Esophagus muscularis mucosa (tissue), 4 donors: ENCODE measurements around the gene POLR3B. TPM values are rescaled to one million over a fixed set of nuclear protein-coding genes. Genes with fewer than 3 reads are reported as not detected.

Experiments used
- DNase-seq: peaks from one replicate; pipeline ENCODE4 v3.0.0-alpha.2; 2017; ENCODE audit errors: extremely low spot score
- H3K27ac ChIP-seq, 4 donors: fragments of 200-600 bp; sonication (generic); replicated peaks in 1 of 4; 1 replicate in 3 of 4; 2 replicates in 1 of 4; pipeline ENCODE4 v1.5.1; 2016 to 2019; ENCODE audit warnings: mild to moderate bottlenecking in 1 of 4
- H3K27me3 ChIP-seq, 4 donors: fragments of 200-600 bp; sonication (generic); one replicate each; pipeline versions ENCODE4 v1.5.1 to v1.6.0; 2016 to 2019
- H3K36me3 ChIP-seq, 4 donors: fragments of 200-600 bp; sonication (generic); one replicate each; pipeline ENCODE4 v1.5.1; 2016 to 2019
- H3K4me1 ChIP-seq, 4 donors: fragments of 200-600 bp; sonication (generic); one replicate each; pipeline ENCODE4 v1.5.1; 2016 to 2019
- H3K4me3 ChIP-seq, 4 donors: fragments of 200-600 bp; sonication (generic); 1 replicate in 2 of 4; 2 replicates in 2 of 4; pipeline ENCODE4 v1.5.1; 2016 to 2019; ENCODE audit warnings: mild to moderate bottlenecking in 4 of 4, moderate library complexity in 1 of 4
- H3K9me3 ChIP-seq, 4 donors: fragments of 200-600 bp; sonication (generic); 1 replicate in 3 of 4; 2 replicates in 1 of 4; pipeline ENCODE4 v1.5.1; 2016 to 2019
- EP300 ChIP-seq: sonication (generic); formaldehyde crosslinking; IDR thresholded peaks from one replicate; pipeline ENCODE4 v1.6.1; 2017; ENCODE audit warnings: antibody characterized with exemption
- POLR2A ChIP-seq: fragments of 450-650 bp; IDR thresholded peaks from one replicate; pipeline ENCODE4 v1.6.1; 2017; ENCODE audit warnings: antibody characterized with exemption, moderate library complexity, mild to moderate bottlenecking, low read depth
- POLR2AphosphoS5 ChIP-seq, 2 donors: sonication (generic); formaldehyde crosslinking; IDR thresholded peaks; one replicate each; pipeline ENCODE4 v1.6.1; 2017; ENCODE audit warnings: antibody characterized with exemption in 2 of 2
- WGBS: methylation state at CpG from one replicate; pipeline ENCODE4 v1.1.5; 2018; 5-methylcytosine and 5-hydroxymethylcytosine counted together
- intact Hi-C: fragments of 100-400 bp; cut with DNase I; formaldehyde crosslinking; loops from one replicate; pipeline ENCODE4 v1.15.1; 2023
- total RNA-seq, 4 donors: library from RNA; depleted of rRNA; stranded (reverse); fragments of >200 nt; gene quantifications; one replicate each; pipeline versions ENCODE4 v1.1.0 to v1.2.1, GENCODE V29; 2016
- TF ChIP-seq, protein P1 (sequence below), 3 experiments: fragments of 200-600 bp in 2 of 3; fragments of 450-650 bp in 1 of 3; sonication (generic) in 2 of 3; IDR thresholded peaks; one replicate each; pipeline ENCODE4 v1.5.1; 2017 to 2019; ENCODE audit warnings: antibody characterized with exemption in 3 of 3, mild to moderate bottlenecking in 2 of 3, moderate library complexity in 1 of 3

The POLR3B gene
- total RNA-seq, 4 donors from 2014 or later: 4.2 to 6.1 (median 5.3) TPM

DNA sequence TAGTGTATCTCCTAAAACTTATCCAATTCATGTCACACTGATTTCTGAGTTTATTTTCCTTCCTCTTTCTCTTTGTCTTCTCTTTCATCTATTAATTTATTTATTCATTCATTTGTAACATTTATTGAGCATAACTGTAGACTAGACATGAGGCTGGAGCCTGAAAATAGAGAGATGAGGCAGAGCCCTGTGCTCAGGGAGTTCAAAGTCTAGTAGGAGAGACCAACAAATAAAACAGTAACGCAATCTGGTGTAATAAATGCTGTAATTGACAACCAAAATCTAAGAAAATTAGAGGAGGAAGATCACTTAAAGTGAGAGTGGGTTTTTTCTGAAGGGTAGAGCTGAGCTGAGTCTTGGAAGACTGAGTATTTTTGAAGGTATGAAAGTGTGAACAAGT lies 87.5 kb downstream of the POLR3B start:
- intact Hi-C loops: no loop called here
- no peak for DNase-seq
- no peak overlapping the region for H3K4me3 ChIP-seq
- H3K27me3 ChIP-seq: no peaks in the 10 kb centered on the region
- WGBS: 0% methylated on average over 1 of the region's 1 CpG
- H3K4me1 ChIP-seq: no peaks in the 10 kb centered on the region
- TF ChIP-seq, protein P1, sequence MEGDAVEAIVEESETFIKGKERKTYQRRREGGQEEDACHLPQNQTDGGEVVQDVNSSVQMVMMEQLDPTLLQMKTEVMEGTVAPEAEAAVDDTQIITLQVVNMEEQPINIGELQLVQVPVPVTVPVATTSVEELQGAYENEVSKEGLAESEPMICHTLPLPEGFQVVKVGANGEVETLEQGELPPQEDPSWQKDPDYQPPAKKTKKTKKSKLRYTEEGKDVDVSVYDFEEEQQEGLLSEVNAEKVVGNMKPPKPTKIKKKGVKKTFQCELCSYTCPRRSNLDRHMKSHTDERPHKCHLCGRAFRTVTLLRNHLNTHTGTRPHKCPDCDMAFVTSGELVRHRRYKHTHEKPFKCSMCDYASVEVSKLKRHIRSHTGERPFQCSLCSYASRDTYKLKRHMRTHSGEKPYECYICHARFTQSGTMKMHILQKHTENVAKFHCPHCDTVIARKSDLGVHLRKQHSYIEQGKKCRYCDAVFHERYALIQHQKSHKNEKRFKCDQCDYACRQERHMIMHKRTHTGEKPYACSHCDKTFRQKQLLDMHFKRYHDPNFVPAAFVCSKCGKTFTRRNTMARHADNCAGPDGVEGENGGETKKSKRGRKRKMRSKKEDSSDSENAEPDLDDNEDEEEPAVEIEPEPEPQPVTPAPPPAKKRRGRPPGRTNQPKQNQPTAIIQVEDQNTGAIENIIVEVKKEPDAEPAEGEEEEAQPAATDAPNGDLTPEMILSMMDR (IDR thresholded peaks at IDR 0.05): no peak
- H3K9me3 ChIP-seq: no peaks in the 10 kb centered on the region
- no peak overlapping the region for H3K27ac ChIP-seq
- H3K36me3 ChIP-seq: peaks cover 0 to 43% (median 26%) of the 10 kb centered on the region in 4 donors

DNA sequence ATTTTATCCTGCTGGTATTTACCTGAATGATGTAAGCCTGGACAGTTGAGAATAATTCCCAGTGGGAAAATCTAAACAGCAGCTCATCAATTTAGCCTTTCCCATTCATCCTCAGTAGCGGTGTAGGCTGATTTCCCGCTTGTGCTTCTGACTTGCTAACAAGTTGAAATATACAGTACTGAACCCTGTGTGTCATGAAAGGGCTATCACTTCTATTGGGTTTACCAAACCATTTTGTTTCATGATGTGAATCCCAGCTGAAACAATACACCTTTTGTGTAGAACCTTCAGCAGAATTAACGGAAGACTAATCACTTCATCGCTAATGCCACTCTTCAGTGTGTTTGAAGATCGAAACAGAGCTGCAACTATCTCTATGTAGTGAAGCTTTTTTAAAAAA lies 88.4 kb downstream of the POLR3B start:
- peaks cover 0 to 34% (median 17%) of the 10 kb centered on the region in 4 donors for H3K36me3 ChIP-seq
- no peak overlapping the region for H3K4me3 ChIP-seq
- no peaks in the 10 kb centered on the region for H3K9me3 ChIP-seq
- DNase-seq: no peak
- intact Hi-C loops: no loop called here
- H3K4me1 ChIP-seq: no peaks in the 10 kb centered on the region
- TF ChIP-seq, protein P1 (IDR thresholded peaks at IDR 0.05): no peak
- TF ChIP-seq POLR2AphosphoS5 (IDR thresholded peaks at IDR 0.05): no peak
- no peak for TF ChIP-seq EP300
- TF ChIP-seq POLR2A: no peak
- H3K27ac ChIP-seq: no peak overlapping the region
- no peaks in the 10 kb centered on the region for H3K27me3 ChIP-seq
- WGBS: 93% methylated on average over 5 of the region's 5 CpGs

DNA sequence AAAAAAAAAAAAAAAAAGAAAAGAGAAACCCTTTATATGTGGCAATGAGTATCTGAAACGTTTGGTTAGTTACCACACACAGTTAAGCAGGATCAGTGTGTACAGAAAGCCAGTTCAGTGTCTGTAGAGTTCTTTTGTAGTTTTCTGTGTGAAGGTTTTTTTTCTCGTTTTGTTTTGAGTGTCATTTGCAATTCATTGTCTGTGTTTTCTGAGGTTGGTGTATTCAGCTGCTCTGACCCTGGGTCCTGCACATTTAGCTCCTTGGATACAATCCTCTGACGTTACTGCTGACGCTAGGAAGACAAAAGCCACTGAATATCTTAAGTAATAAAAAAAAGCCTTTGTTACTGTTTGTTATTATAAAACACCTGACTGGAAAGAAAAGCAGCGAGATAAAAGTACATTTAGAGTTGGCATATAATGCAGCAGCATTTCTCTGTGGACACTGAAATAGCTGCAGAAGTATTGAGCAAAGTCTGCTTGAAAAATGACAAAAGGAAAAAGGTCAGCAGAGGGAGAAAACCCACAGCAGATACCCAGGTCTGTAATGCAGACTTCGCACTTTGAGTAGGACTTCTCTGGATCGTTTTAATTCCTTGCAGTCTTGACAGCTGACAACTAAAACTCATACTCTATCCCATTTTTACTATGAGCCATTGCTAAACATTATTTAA lies 89.0 kb downstream of the POLR3B start:
- DNase-seq: no peak
- no peaks in the 10 kb centered on the region for H3K9me3 ChIP-seq
- no peaks in the 10 kb centered on the region for H3K27me3 ChIP-seq
- H3K4me3 ChIP-seq: no peak overlapping the region
- intact Hi-C loops: no loop called here
- peaks cover 0 to 29% (median 15%) of the 10 kb centered on the region in 4 donors for H3K36me3 ChIP-seq
- no peak overlapping the region for H3K27ac ChIP-seq
- 61% methylated on average over 7 of the region's 7 CpGs for WGBS
- TF ChIP-seq POLR2AphosphoS5 (IDR thresholded peaks at IDR 0.05): no peak
- H3K4me1 ChIP-seq: no peaks in the 10 kb centered on the region

DNA sequence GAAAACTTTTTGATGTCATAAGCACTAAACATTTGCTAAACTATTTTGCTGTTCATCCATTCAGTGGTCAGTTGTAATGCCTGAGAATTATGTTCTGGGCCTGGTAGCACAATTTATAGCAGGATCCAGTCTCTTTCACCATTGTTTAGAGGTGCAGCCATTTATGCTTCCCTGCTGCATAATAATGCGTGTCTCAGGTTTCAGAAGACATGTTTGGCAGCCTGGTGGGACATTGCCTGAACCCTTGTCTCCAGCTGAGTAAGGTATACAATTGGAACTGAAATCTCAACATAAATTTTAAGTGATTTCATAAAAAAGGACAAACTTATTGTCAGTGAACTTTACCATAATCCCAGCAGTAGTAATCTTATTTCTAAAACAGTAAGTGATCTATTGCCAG lies 94.8 kb downstream of the POLR3B start:
- Histone ChIP-seq H3K9me3 (no peaks in the 10 kb centered on the region), H3K27ac (no peak overlapping the region), H3K36me3 (peaks cover 0 to 24% (median 10%) of the 10 kb centered on the region in 4 donors), H3K4me1 (no peaks in the 10 kb centered on the region), H3K4me3 (no peak overlapping the region), H3K27me3 (no peaks in the 10 kb centered on the region)
- DNase-seq: no peak
- intact Hi-C loops: no loop called here
- 100% methylated on average over 1 of the region's 1 CpG for WGBS
- TF ChIP-seq POLR2A (no peak), EP300 (no peak), POLR2AphosphoS5 (IDR thresholded peaks at IDR 0.05) (no peak)
- TF ChIP-seq, protein P1 (IDR thresholded peaks at IDR 0.05): no peak

DNA sequence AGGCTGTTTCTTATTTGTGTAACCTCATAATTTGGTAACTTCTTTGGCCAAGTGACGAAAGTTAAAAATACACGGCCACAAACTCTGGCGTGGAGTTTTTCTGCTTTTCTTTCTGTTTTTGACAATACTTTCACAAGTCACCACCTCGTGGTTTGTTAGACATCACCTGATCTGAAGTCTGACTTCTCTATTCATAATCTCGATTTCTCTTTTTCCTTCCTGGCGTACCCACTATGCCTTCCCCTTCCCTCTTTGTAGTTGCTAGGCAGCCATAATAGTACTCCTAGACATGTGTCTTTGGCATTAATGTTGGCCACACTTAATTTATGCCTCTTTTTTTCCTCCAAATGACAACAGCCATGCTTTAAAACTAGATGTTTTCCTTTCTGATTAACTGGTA lies 97.6 kb downstream of the POLR3B start:
- TF ChIP-seq POLR2AphosphoS5 (IDR thresholded peaks at IDR 0.05) (no peak), EP300 (no peak), POLR2A (no peak)
- TF ChIP-seq, protein P1 (IDR thresholded peaks at IDR 0.05): no peak

More for the DNA sequence above, 97.6 kb downstream of the POLR3B start:
- Histone ChIP-seq H3K4me3 (no peak overlapping the region), H3K4me1 (no peaks in the 10 kb centered on the region), H3K27me3 (no peaks in the 10 kb centered on the region), H3K36me3 (peaks cover 9 to 36% (median 23%) of the 10 kb centered on the region in 4 donors), H3K27ac (no peak overlapping the region), H3K9me3 (no peaks in the 10 kb centered on the region)
- 83% methylated on average over 6 of the region's 6 CpGs for WGBS
- intact Hi-C loops: no loop called here
- DNase-seq: no peak
